COLO668 (cell line): ENCODE measurements around the gene TBCK.
A peak's percentile ranks its signal among the peaks of the same experiment; 100 is the strongest.

Experiments used
- DNase-seq: peaks from one replicate; lab custom pipeline; 2025; ENCODE audit not compliant: unreplicated experiment; lab: John Stamatoyannopoulos, UW

TBCK gene

GRCh38 chr4:106287353-106287969 is 28.5 kb downstream of the TBCK start:
- peak; percentile 22 for DNase-seq

GRCh38 chr4:106286611-106287010 is 29.4 kb downstream of the TBCK start:
- DNase-seq, result no peak

GRCh38 chr4:106284227-106284626 is 31.8 kb downstream of the TBCK start:
- no peak for DNase-seq

- DNase-seq, result no peak
Measured at GRCh38 chr4:106277140-106277675, 38.8 kb downstream of the TBCK start.

GRCh38 chr4:106273831-106274230 is 42.2 kb downstream of the TBCK start:
- DNase-seq, result no peak

- no peak for DNase-seq
Measured at GRCh38 chr4:106270736-106271135, 45.3 kb downstream of the TBCK start.

- DNase-seq, result no peak
Measured at GRCh38 chr4:106269711-106270110, 46.3 kb downstream of the TBCK start.

GRCh38 chr4:106268786-106269185 is 47.2 kb downstream of the TBCK start:
- no peak for DNase-seq

- no peak for DNase-seq
Measured at GRCh38 chr4:106266201-106266600, 49.8 kb downstream of the TBCK start.

- no peak for DNase-seq
Measured at GRCh38 chr4:106264331-106264728, 51.7 kb downstream of the TBCK start.

GRCh38 chr4:106263594-106264330 is 52.2 kb downstream of the TBCK start:
- DNase-seq, result no peak

GRCh38 chr4:106261980-106262379 is 54.0 kb downstream of the TBCK start:
- DNase-seq, result no peak

- DNase-seq, result no peak
Measured at GRCh38 chr4:106258145-106259045, 57.6 kb downstream of the TBCK start.

GRCh38 chr4:106256190-106256589 is 59.8 kb downstream of the TBCK start:
- DNase-seq, result no peak

GRCh38 chr4:106255195-106255594 is 60.8 kb downstream of the TBCK start:
- DNase-seq, result no peak

GRCh38 chr4:106253364-106254129 is 62.5 kb downstream of the TBCK start:
- DNase-seq, result no peak

GRCh38 chr4:106247600-106247999 is 68.4 kb downstream of the TBCK start:
- DNase-seq, result no peak

- no peak for DNase-seq
Measured at GRCh38 chr4:106246441-106246840, 69.6 kb downstream of the TBCK start.

GRCh38 chr4:106245176-106245575 is 70.8 kb downstream of the TBCK start:
- no peak for DNase-seq

GRCh38 chr4:106240699-106241098 is 75.3 kb downstream of the TBCK start:
- DNase-seq, result no peak
